HG02852 (cell line): ENCODE data around the gene LASP1.
"Not testable (repeated sequence)": the region's sequence is repeated elsewhere in the genome, so short reads cannot be mapped to it uniquely, and the experiment has no call there.

Experiments
- ATAC-seq: cut with Tn5 transposase; IDR thresholded peaks from one replicate; pipeline ENCODE4 v1.9.1; 2021; ENCODE audit warnings: mild to moderate bottlenecking, moderate library complexity; ENCODE audit not compliant: unreplicated experiment

Gene LASP1

DNA sequence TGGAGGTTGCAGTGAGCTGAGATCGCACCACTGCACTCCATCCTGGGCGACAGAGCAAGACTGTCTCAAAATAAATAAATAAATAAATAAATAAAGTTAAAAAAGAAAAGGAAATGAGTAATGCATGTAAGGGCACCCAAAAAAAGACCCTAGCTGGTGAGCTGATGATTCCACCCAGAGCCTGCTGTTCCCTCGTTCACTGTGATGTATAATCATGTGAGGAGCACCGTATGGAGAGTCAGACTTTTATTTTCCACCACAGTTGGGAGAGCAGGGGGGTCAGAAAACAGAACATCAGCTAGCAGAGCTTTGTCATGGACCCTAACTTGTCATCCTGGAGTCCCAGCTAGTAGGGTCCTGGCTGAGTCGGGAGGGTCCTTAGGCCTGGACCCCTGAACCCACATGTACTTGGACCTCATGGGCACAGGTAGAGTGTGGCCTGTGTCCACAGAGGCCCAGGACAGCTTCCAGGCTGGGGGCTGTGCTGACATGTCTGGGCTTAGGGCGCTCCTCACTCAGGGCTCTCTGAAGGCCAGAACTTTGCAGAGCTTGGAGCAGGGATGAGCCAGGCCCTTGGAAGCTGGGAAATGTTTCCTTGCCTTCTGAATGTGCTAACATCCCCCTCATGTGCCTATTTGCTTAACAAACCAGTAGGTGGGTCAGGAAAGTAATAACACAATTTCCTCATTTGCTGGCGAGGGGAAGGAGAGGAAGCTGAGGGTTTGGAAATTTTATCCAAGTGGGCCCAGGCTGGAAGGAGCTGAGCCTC is 36.8 kb downstream of the LASP1 start:
- no peak for ATAC-seq

DNA sequence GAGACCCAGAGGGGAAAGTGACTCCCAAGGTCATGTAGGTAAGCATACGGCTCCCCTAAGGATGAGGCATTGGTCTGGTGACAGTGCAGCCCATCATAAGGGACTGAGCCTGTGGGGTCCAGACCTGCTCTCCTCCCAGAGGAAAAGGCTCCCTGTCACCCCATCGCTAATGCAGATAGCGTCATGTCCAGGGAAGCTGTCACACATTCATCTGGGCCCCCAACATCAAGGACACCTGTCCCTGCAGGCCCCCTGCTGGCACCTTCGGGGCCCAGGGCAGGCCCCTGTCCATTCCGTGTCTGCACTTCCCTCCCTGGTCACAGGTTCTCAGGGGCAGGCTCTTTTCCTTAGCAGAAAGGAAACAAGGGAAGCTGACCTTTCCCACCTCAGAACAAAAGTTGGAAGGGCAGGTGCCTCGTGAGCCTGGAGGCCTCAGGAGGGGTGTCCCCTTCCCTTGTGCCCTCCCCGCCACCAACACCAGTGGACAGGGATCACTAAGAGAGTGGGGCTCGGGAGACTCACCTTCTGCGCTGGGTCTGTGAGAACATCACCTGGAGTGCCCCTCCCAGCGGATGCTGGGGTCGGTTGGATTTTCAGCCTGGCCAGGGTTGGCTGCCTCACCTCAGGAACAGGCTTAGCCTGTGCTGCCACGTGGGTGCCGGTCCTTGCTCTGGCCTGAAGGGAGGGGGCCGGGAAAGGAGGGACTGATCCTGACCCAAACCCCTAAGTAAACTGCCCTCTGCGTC is 38.2 kb downstream of the LASP1 start:
- ATAC-seq = no peak

GRCh38 chr17:38908676-38909181 is 38.9 kb downstream of the LASP1 start:
- no peak for ATAC-seq

GRCh38 chr17:38910325-38910724 is 40.5 kb downstream of the LASP1 start:
- no peak for ATAC-seq

- no peak for ATAC-seq
Observed at GRCh38 chr17:38911081-38911730, 41.3 kb downstream of the LASP1 start.

DNA sequence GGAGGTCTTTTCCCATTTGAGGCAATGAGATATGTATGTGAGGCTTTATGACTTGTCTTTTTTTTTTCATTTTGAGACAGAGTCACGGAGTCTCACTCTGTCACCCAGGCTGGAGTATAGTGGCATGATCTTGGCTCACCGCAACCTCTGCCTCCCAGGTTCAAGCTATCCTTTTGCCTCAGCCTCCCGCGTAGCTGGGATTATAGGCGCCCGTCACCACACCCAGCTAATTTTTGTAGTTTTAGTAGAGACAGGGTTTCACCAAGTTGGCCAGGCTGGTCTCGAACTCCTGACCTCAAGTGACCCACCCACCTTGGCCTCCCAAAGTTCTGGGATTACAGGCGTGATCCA is 41.8 kb downstream of the LASP1 start:
- ATAC-seq = not testable (repeated sequence)

DNA sequence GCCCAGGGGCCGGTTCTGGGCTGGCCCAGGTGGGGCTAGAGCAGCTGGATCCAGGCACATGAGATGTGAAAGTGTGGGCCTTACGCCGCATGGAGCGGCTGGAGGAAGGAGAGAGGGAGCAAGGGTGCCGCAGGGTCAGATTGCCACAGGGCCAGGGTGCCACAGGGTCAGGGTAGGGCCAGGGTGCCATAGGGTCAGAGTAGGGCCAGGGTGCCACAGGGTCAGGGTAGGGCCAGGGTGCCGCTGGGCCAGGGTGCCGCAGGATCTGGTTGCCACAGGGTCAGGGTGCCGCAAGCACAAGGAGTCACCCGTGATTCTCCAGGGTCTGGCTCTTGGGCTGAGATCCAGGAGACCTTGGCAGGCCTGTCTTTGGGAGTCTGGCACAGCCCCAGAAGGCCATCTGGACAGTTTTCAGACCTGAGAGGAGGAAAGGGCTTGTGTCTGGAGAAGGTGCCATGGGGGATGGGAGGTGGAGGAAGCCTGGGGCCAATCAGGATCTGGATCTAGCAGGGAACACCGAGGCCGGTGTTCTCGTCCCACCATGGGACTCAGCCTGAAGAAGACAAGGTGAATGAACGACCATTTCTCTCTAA is 42.5 kb downstream of the LASP1 start:
- no peak for ATAC-seq

DNA sequence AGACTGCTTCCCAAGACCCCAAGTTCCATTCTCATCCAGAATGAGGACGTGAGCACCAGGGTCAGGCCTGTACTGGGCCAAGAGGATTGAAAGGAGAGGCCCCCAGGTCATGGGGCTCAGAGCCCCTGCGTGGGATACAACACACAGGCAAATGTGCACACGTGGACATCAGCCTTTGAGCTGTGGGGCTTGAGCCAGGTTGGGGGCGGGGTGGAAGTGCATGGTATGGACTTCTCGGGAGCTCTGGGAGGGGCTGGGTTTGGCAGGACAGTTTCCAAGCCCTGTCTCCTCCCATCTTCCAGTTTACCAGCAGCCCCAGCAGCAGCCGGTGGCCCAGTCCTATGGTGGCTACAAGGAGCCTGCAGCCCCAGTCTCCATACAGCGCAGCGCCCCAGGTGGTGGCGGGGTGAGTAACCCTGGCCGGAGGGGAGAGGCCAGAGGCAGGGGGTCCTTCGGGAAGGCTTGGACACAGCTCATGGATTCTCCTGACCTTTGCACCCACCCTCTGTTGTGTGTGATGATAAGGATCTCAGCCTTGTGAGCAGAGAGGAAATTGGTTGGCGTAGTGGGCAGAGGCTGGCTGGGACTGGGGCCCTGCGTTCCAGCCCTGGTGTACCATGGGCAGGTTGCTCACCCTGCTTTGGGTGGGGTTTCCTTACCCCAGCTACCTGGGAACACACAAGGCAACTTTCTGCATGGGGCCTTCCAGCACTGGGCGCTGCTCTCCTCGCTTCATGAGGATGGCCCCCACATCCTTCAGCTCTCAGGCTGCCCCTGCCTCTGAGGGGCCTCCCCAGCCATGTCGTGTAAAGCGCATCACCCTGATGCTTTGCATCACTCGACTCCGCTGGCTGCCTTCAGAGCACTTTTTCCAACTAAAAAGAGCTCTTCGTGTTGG is 45.1 kb downstream of the LASP1 start:
- no peak for ATAC-seq

DNA sequence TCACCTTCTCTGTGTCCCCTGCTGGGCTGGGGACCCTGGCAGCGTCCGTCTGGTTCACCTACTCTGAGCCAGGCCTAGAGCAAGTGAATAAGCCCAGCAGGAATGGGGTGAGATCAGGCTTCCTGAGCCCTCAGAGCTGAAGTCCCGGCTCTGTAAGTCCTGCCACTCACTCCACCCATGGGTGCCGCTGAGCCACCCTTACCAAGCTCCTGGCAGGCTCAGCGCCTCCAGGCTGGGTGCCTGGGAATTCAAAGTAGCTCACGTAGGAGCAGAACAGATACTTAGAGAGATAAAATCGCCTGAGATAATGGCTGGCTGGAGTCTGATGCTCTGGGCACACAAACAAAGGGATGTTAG is 45.8 kb downstream of the LASP1 start:
- no peak for ATAC-seq

DNA sequence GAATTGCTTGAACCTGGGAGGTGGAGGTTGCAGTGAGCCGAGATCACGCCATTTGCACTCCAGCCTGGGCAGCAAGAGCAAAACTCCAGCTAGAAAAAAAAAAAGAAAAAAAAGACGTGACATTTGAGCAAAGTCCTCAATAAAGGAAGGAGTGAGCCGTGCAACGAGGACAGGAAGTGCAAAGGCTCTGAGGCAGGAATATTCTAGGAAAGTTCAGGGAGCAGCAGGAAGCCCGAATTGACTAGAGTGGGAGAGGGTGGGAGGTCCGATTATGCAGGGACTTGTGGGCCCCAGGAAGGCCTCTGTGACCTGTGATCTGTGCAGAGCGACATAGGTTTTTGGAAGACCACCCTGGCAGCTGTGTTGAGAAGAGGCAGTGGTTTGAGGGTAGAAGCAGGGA is 46.9 kb downstream of the LASP1 start:
- ATAC-seq = no peak

- no peak for ATAC-seq
Observed at GRCh38 chr17:38917259-38917658, 47.4 kb downstream of the LASP1 start.

- ATAC-seq = no peak
Observed at GRCh38 chr17:38918129-38918913, 48.5 kb downstream of the LASP1 start.

DNA sequence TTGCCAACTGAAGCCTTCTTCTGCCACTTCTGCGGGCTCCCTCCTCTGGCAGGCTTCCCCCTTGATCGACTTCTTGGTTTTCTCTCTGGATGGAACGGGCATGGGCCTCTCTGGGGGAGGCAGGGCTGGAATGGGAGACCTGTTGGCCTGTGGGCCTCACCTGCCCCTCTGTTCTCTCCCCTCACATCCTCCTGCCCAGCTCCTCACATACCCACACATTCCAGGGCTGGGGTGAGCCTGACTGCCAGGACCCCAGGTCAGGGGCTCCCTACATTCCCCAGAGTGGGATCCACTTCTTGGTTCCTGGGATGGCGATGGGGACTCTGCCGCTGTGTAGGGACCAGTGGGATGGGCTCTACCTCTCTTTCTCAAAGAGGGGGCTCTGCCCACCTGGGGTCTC is 49.1 kb downstream of the LASP1 start:
- no peak for ATAC-seq

DNA sequence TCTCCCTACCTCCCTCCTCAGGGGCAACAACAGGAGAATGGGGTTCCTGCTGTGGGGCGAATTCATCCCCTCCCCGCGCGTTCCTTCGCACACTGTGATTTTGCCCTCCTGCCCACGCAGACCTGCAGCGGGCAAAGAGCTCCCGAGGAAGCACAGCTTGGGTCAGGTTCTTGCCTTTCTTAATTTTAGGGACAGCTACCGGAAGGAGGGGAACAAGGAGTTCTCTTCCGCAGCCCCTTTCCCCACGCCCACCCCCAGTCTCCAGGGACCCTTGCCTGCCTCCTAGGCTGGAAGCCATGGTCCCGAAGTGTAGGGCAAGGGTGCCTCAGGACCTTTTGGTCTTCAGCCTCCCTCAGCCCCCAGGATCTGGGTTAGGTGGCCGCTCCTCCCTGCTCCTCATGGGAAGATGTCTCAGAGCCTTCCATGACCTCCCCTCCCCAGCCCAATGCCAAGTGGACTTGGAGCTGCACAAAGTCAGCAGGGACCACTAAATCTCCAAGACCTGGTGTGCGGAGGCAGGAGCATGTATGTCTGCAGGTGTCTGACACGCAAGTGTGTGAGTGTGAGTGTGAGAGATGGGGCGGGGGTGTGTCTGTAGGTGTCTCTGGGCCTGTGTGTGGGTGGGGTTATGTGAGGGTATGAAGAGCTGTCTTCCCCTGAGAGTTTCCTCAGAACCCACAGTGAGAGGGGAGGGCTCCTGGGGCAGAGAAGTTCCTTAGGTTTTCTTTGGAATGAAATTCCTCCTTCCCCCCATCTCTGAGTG is 49.6 kb downstream of the LASP1 start:
- no peak for ATAC-seq

DNA sequence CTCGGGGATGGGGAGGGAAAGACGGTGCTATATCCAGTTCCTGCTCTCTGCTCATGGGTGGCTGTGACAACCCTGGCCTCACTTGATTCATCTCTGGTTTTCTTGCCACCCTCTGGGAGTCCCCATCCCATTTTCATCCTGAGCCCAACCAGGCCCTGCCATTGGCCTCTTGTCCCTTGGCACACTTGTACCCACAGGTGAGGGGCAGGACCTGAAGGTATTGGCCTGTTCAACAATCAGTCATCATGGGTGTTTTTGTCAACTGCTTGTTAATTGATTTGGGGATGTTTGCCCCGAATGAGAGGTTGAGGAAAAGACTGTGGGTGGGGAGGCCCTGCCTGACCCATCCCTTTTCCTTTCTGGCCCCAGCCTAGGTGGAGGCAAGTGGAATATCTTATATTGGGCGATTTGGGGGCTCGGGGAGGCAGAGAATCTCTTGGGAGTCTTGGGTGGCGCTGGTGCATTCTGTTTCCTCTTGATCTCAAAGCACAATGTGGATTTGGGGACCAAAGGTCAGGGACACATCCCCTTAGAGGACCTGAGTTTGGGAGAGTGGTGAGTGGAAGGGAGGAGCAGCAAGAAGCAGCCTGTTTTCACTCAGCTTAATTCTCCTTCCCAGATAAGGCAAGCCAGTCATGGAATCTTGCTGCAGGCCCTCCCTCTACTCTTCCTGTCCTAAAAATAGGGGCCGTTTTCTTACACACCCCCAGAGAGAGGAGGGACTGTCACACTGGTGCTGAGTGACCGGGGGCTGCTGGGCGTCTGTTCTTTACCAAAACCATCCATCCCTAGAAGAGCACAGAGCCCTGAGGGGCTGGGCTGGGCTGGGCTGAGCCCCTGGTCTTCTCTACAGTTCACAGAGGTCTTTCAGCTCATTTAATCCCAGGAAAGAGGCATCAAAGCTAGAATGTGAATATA is 50.8 kb downstream of the LASP1 start:
- no peak for ATAC-seq

DNA sequence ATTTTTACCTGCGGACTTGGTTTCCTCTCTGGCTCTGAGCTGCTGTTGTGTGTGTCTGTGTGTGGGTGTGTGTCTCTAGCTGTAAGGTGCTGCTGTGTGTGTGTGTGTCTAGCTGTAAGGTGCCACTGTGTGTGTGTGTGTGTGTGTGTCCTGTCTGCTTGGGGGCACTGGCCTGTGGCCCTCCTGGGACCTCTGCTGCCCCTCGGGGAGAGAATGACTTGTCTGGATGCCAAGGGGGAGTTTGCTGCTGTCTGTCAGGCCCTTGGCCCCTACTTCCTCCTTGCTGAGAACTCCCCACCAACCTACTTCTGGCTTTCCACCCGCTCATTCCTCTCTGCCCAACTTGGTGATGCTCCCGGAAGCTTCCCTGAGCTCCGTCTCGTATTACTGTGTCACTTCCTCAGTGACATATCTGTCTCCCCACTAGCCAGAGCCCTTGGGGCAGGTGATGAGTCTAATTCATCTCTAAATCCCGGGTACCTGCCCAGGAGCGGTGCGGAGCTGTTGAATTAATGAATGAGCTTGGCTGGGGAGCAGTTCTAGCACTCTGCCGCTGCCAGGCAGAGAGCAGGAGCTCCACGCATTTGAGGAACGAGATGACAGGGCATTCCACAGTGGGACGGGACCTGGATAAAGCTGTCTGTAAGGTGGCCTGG is 52.0 kb downstream of the LASP1 start:
- ATAC-seq = no peak

GRCh38 chr17:38922538-38923297 is 52.9 kb downstream of the LASP1 start:
- ATAC-seq = no peak
